Measurements from ENCODE around the gene GRIK3. TPM values are rescaled to one million over a fixed set of nuclear protein-coding genes. Genes with fewer than 3 reads are reported as not detected.

The GRIK3 gene
- polyA plus RNA-seq, 1 donor (not counting 4 experiments of a cell fraction or from before 2014, with no cell fraction given) = not detected

- dilution Hi-C loops (cut with MboI; ENCODE audit: extremely low pct_ligation_motif_present, low sequenced_read_pairs) = no loop called here
These were observed 166.7 kb downstream of the GRIK3 start for GRCh38 chr1:36867575-36867974.

DNA sequence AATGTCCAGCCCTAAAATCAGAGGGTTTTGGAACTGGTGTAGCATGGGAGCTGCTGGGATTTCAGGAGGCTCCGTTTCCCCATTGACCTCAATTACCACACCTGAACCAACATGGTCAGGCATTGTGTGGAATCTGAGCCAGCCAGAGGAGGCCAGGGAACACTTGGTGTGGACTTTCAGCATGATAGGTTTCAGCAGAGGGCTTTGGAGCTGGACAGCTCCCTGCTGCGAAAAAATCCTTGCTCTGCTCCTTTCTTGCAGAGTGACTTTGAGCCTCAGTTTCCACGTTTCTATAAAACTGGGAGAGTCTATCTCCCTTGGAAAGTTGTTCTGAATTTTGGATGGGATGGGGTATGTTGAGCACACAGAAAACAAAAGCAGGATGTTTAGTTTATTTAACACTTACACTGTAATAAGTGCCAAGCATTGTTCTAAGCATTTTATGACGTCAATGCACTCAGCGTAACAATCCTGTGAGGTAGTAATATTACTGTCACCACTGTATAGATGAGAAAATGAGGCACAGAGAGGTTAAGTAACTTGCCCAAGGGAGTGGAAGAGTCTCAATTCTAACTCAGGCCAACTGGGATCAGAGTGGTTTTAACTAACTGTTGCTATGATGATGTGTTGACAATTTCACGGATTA lies 168.0 kb downstream of the GRIK3 start:
- no peaks in the 10 kb centered on the region for H3K27me3 ChIP-seq (ENCODE audit: control insufficient read depth, extremely low read depth, insufficient read depth, low read length)
- H3K9me1 ChIP-seq (ENCODE audit: control insufficient read depth, extremely low read depth, insufficient read depth, low read length) = no peaks in the 10 kb centered on the region
- no peaks in the 10 kb centered on the region for H4K20me1 ChIP-seq (ENCODE audit: control insufficient read depth, extremely low read depth, insufficient read depth, low read length)
- H3K9me3 ChIP-seq (ENCODE audit: control insufficient read depth, low read depth, low read length) = no peaks in the 10 kb centered on the region
- no peaks in the 10 kb centered on the region for H3K36me3 ChIP-seq (ENCODE audit: control insufficient read depth in 2 of 2, extremely low read depth in 1 of 2, insufficient read depth in 2 of 2, low read length in 2 of 2)
- H3K4me2 ChIP-seq (ENCODE audit: control insufficient read depth, extremely low read depth, insufficient read depth, low read depth, low read length) = no peak overlapping the region
- no peak overlapping the region for H3K4me3 ChIP-seq (ENCODE audit: control insufficient read depth in 2 of 3, extremely low read depth in 1 of 3, insufficient read depth in 2 of 3, low read depth in 1 of 3, low read length in 3 of 3)
- dilution Hi-C loops (cut with MboI; ENCODE audit: extremely low pct_ligation_motif_present, low sequenced_read_pairs) = no loop called here
- no peak for FAIRE-seq
- H3K4me1 ChIP-seq (ENCODE audit: control insufficient read depth, extremely low read depth, insufficient read depth, low read length) = no peaks in the 10 kb centered on the region
- H2AFZ ChIP-seq (ENCODE audit: control insufficient read depth, low read length) = no peak overlapping the region
- TF ChIP-seq EZH2 (IDR thresholded peaks at IDR 0.05; ENCODE audit: low read length) = no peak
- TF ChIP-seq, protein P1, sequence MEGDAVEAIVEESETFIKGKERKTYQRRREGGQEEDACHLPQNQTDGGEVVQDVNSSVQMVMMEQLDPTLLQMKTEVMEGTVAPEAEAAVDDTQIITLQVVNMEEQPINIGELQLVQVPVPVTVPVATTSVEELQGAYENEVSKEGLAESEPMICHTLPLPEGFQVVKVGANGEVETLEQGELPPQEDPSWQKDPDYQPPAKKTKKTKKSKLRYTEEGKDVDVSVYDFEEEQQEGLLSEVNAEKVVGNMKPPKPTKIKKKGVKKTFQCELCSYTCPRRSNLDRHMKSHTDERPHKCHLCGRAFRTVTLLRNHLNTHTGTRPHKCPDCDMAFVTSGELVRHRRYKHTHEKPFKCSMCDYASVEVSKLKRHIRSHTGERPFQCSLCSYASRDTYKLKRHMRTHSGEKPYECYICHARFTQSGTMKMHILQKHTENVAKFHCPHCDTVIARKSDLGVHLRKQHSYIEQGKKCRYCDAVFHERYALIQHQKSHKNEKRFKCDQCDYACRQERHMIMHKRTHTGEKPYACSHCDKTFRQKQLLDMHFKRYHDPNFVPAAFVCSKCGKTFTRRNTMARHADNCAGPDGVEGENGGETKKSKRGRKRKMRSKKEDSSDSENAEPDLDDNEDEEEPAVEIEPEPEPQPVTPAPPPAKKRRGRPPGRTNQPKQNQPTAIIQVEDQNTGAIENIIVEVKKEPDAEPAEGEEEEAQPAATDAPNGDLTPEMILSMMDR (optimal IDR thresholded peaks at IDR 0.05 in 1 of 3, IDR thresholded peaks at IDR 0.05 in 1 of 3, conservative IDR thresholded peaks at IDR 0.05 in 1 of 3; ENCODE audit: extremely low read depth in 1 of 3, insufficient read depth in 2 of 3, low read length in 3 of 3) = no peak
- no peak overlapping the region for H3K27ac ChIP-seq (ENCODE audit: control insufficient read depth, insufficient read depth, low read length)
- H3K9ac ChIP-seq (ENCODE audit: control insufficient read depth, extremely low read depth, insufficient read depth, low read length) = no peak overlapping the region
- no peak for DNase-seq (ENCODE audit: low read depth, low spot score)
- no peaks in the 10 kb centered on the region for H3K79me2 ChIP-seq (ENCODE audit: control insufficient read depth, insufficient read depth, low read length)

More at GRCh38 chr1:36867575-36867974, 166.7 kb downstream of the GRIK3 start:
- H3K9ac ChIP-seq (ENCODE audit: control insufficient read depth, extremely low read depth, insufficient read depth, low read length) = no peak overlapping the region
- DNase-seq (ENCODE audit: low read depth, low spot score) = no peak
- no peak for FAIRE-seq
- no peaks in the 10 kb centered on the region for H3K9me1 ChIP-seq (ENCODE audit: control insufficient read depth, extremely low read depth, insufficient read depth, low read length)
- no peaks in the 10 kb centered on the region for H3K27me3 ChIP-seq (ENCODE audit: control insufficient read depth, extremely low read depth, insufficient read depth, low read length)
- TF ChIP-seq, protein P1 (optimal IDR thresholded peaks at IDR 0.05 in 1 of 3, IDR thresholded peaks at IDR 0.05 in 1 of 3, conservative IDR thresholded peaks at IDR 0.05 in 1 of 3; ENCODE audit: extremely low read depth in 1 of 3, insufficient read depth in 2 of 3, low read length in 3 of 3) = no peak
- TF ChIP-seq EZH2 (IDR thresholded peaks at IDR 0.05; ENCODE audit: low read length) = no peak
- H3K4me1 ChIP-seq (ENCODE audit: control insufficient read depth, extremely low read depth, insufficient read depth, low read length) = no peaks in the 10 kb centered on the region
- no peaks in the 10 kb centered on the region for H4K20me1 ChIP-seq (ENCODE audit: control insufficient read depth, extremely low read depth, insufficient read depth, low read length)
- H2AFZ ChIP-seq (ENCODE audit: control insufficient read depth, low read length) = no peak overlapping the region
- H3K27ac ChIP-seq (ENCODE audit: control insufficient read depth, insufficient read depth, low read length) = no peak overlapping the region
- H3K36me3 ChIP-seq (ENCODE audit: control insufficient read depth in 2 of 2, extremely low read depth in 1 of 2, insufficient read depth in 2 of 2, low read length in 2 of 2) = no peaks in the 10 kb centered on the region
- H3K79me2 ChIP-seq (ENCODE audit: control insufficient read depth, insufficient read depth, low read length) = no peaks in the 10 kb centered on the region
- H3K4me3 ChIP-seq (ENCODE audit: control insufficient read depth in 2 of 3, extremely low read depth in 1 of 3, insufficient read depth in 2 of 3, low read depth in 1 of 3, low read length in 3 of 3) = no peak overlapping the region
- no peaks in the 10 kb centered on the region for H3K9me3 ChIP-seq (ENCODE audit: control insufficient read depth, low read depth, low read length)
- H3K4me2 ChIP-seq (ENCODE audit: control insufficient read depth, extremely low read depth, insufficient read depth, low read depth, low read length) = no peak overlapping the region
